BE2C (cell line): Measurements from ENCODE around the gene CDKN1C.

Experiments used
- DNase-seq: peaks from one replicate; pipeline ENCODE4 v3.0.0-alpha.2; 2020
- H3K27me3 ChIP-seq: fragments of 250-450 bp; sonication (Bioruptor Pico); 2 replicates; pipeline ENCODE4 v1.5.1; 2020; ENCODE audit warnings: mild to moderate bottlenecking
- H3K36me3 ChIP-seq: fragments of 250-450 bp; sonication (Bioruptor Pico); 2 replicates; pipeline ENCODE4 v1.5.1; 2020; ENCODE audit warnings: mild to moderate bottlenecking
- H3K4me1 ChIP-seq: fragments of 250-450 bp; sonication (Bioruptor Pico); 2 replicates; pipeline ENCODE4 v1.5.1; 2020
- H3K4me3 ChIP-seq: 2 replicates; pipeline ENCODE4 v1.5.1; 2011; ENCODE audit warnings: low read depth, low read length
- H3K9me3 ChIP-seq: fragments of 250-450 bp; sonication (Bioruptor Pico); 2 replicates; pipeline ENCODE4 v1.5.1; 2020
- TF ChIP-seq, protein P1 (sequence below): IDR thresholded peaks from 2 replicates; pipeline ENCODE4 v1.5.1; 2012; ENCODE audit warnings: mild to moderate bottlenecking, low read depth, low read length

The CDKN1C gene

GRCh38 chr11:2888266-2888968 lies 2.8 kb upstream of the CDKN1C start:
- DNase-seq: peak; percentile 86
- Histone ChIP-seq H3K9me3 (peaks cover 5% of the 10 kb centered on the region; the same call in 1 of the 2 replicates), H3K36me3 (no peaks in the 10 kb centered on the region), H3K4me3 (no peak overlapping the region), H3K4me1 (no peaks in the 10 kb centered on the region), H3K27me3 (peaks cover 16% of the 10 kb centered on the region)
- TF ChIP-seq, protein P1, sequence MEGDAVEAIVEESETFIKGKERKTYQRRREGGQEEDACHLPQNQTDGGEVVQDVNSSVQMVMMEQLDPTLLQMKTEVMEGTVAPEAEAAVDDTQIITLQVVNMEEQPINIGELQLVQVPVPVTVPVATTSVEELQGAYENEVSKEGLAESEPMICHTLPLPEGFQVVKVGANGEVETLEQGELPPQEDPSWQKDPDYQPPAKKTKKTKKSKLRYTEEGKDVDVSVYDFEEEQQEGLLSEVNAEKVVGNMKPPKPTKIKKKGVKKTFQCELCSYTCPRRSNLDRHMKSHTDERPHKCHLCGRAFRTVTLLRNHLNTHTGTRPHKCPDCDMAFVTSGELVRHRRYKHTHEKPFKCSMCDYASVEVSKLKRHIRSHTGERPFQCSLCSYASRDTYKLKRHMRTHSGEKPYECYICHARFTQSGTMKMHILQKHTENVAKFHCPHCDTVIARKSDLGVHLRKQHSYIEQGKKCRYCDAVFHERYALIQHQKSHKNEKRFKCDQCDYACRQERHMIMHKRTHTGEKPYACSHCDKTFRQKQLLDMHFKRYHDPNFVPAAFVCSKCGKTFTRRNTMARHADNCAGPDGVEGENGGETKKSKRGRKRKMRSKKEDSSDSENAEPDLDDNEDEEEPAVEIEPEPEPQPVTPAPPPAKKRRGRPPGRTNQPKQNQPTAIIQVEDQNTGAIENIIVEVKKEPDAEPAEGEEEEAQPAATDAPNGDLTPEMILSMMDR: peak; percentile 83

- H3K4me3 ChIP-seq: no peak overlapping the region
- TF ChIP-seq, protein P1: no peak
- H3K4me1 ChIP-seq: no peaks in the 10 kb centered on the region
- no peak for DNase-seq
- no peaks in the 10 kb centered on the region for H3K36me3 ChIP-seq
- peaks cover 16% of the 10 kb centered on the region for H3K27me3 ChIP-seq
- peaks cover 5% of the 10 kb centered on the region; the same call in 1 of the 2 replicates for H3K9me3 ChIP-seq
Observed at GRCh38 chr11:2887515-2888195, 2.1 kb upstream of the CDKN1C start.

DNA sequence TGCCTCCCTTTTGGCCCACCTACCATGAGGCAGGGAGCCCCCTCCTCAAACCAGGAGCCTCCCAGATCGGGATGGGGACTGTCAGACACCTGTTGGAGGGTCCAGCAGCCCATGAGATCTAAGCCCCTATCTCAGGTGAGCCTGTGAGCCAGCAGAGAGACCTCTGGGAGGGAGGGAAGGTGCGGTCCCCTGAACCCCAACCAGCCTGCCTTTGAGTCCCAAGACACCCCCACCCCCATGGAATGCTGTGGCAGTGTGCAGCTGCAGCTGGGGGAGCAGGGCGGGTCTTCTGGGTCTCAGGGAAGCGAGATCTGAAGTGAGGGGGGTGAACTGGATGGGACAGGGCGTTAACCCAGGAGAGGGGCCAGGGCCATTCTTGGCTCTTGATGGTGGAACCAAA lies 1.4 kb upstream of the CDKN1C start:
- peaks cover 5% of the 10 kb centered on the region; the same call in 1 of the 2 replicates for H3K9me3 ChIP-seq
- no peak for DNase-seq
- TF ChIP-seq, protein P1: no peak
- H3K36me3 ChIP-seq: no peaks in the 10 kb centered on the region
- H3K27me3 ChIP-seq: peaks cover 16% of the 10 kb centered on the region
- H3K4me3 ChIP-seq: no peak overlapping the region
- no peaks in the 10 kb centered on the region for H3K4me1 ChIP-seq

- peak; percentile 45 for DNase-seq
- Histone ChIP-seq H3K9me3 (peaks cover 5% of the 10 kb centered on the region; the same call in 1 of the 2 replicates), H3K4me1 (no peaks in the 10 kb centered on the region), H3K36me3 (no peaks in the 10 kb centered on the region), H3K27me3 (peaks cover 16% of the 10 kb centered on the region), H3K4me3 (no peak overlapping the region)
- TF ChIP-seq, protein P1: peak; percentile 6; the same call in 1 of the 2 replicates
Observed at GRCh38 chr11:2886191-2886894, 768 bp upstream of the CDKN1C start.

- Histone ChIP-seq H3K4me3 (peak overlapping the region; percentile 16; the same call in 1 of the 2 replicates), H3K36me3 (no peaks in the 10 kb centered on the region), H3K9me3 (peaks cover 5% of the 10 kb centered on the region; the same call in 1 of the 2 replicates), H3K27me3 (peaks cover 16% of the 10 kb centered on the region), H3K4me1 (no peaks in the 10 kb centered on the region)
- TF ChIP-seq, protein P1: no peak
- no peak for DNase-seq
Observed at GRCh38 chr11:2885017-2885677, 428 bp downstream of the CDKN1C start.
